ENCODE data around the gene TPST1.

DNA sequence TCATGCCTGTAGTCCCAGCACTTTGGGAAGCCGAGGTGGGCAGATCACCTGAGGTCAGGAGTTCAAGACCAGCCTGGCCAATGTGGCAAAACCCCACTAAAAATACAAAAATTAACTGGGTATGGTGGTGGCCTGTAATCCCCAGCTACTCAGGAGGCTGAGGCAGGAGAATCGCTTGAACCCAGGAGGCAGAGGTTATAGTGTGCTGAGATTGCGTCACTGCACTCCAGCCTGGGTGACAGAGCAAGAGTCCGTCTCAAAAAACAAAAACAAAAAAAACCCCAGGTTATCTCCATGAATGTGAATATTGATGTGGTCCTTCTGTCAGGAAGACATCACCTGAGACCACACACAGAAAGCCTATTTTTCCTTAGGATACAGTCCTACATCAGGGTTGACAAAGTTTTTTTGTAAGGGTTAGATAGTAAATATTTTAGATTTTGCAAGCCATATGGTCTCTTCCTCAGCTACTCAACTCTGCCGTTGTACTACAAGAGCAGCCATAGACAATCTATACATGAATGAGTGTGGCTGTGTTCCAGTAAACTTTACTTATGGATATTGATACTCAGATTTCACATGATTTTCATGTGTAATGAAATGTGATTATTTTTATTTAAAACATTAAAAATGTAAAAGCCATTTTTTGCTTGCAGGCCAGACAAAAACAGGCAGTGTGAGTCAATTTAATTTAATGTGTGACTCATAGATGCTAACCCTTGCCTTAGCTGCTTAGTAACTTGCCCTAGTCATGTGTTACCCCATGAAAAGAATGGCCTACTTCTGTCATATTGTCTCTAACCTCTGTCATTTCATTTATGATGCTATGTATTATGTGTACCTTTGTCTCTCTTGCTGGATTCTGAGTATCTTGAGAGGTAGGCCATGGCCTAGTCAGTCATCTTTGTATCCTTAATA is 78.1 kb downstream of the TPST1 start:
- no peak for TF ChIP-seq POLR2A (IDR thresholded peaks at IDR 0.05)
- TF ChIP-seq, protein P1, sequence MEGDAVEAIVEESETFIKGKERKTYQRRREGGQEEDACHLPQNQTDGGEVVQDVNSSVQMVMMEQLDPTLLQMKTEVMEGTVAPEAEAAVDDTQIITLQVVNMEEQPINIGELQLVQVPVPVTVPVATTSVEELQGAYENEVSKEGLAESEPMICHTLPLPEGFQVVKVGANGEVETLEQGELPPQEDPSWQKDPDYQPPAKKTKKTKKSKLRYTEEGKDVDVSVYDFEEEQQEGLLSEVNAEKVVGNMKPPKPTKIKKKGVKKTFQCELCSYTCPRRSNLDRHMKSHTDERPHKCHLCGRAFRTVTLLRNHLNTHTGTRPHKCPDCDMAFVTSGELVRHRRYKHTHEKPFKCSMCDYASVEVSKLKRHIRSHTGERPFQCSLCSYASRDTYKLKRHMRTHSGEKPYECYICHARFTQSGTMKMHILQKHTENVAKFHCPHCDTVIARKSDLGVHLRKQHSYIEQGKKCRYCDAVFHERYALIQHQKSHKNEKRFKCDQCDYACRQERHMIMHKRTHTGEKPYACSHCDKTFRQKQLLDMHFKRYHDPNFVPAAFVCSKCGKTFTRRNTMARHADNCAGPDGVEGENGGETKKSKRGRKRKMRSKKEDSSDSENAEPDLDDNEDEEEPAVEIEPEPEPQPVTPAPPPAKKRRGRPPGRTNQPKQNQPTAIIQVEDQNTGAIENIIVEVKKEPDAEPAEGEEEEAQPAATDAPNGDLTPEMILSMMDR (IDR thresholded peaks at IDR 0.05): no peak
